WTC11 (cell line): ENCODE data around the gene SLC1A3. TPM values are rescaled to one million over a fixed set of nuclear protein-coding genes. Genes with fewer than 3 reads are reported as not detected.

ENCODE experiments used
- ATAC-seq: fragments of 200-7000 bp; cut with Tn5 transposase; 2 replicates; pipeline ENCODE4 v1.10.0; 2021; ENCODE audit warnings: mild to moderate bottlenecking, moderate library complexity
- CTCF ChIA-PET: fragments of 300-600 bp; sonication (Branson Sonifier 250); formaldehyde crosslinking; loops from one replicate; lab custom pipeline; 2021; ENCODE audit warnings: antibody characterized with exemption; lab: Charles Lee
- POLR2A ChIA-PET: fragments of 350-600 bp; sonication (Branson Sonifier 250); formaldehyde crosslinking; loops from one replicate; lab custom pipeline; 2021; ENCODE audit warnings: antibody characterized with exemption; lab: Charles Lee
- DNase-seq: peaks from one replicate; pipeline ENCODE4 v3.0.0; 2021; ENCODE audit warnings: low spot score
- H3K27ac Mint-ChIP-seq: 2 replicates; pipeline ENCODE4 v1.8.0; 2021; ENCODE audit warnings: mixed read lengths
- H3K27me3 Mint-ChIP-seq: 2 replicates; pipeline ENCODE4 v1.8.0; 2021; ENCODE audit warnings: low read depth, mild to moderate bottlenecking, moderate library complexity, mixed read lengths
- H3K36me3 Mint-ChIP-seq: 2 replicates; pipeline ENCODE4 v1.8.0; 2021; ENCODE audit warnings: mixed read lengths
- H3K4me1 Mint-ChIP-seq: 2 replicates; pipeline ENCODE4 v1.8.0; 2022; ENCODE audit warnings: mixed read lengths
- H3K4me3 Mint-ChIP-seq: 2 replicates; pipeline ENCODE4 v1.8.0; 2021; ENCODE audit warnings: mild to moderate bottlenecking, moderate library complexity, mixed read lengths
- H3K9me3 Mint-ChIP-seq: 2 replicates; pipeline ENCODE4 v1.8.0; 2021; ENCODE audit warnings: mixed read lengths
- ARID4B ChIP-seq: sonication (generic); formaldehyde crosslinking; IDR thresholded peaks from 2 replicates; pipeline ENCODE4 v1.8.0; 2023; ENCODE audit warnings: missing genetic modification reagents, mild to moderate bottlenecking, borderline replicate concordance
- CDX4 ChIP-seq: fragments of 250-450 bp; sonication (Bioruptor Pico); IDR thresholded peaks from 2 replicates; pipeline ENCODE4 v1.9.0; 2021; ENCODE audit warnings: moderate library complexity, mild to moderate bottlenecking, inconsistent platforms, borderline replicate concordance
- EMX1 ChIP-seq: fragments of 250-450 bp; sonication (Bioruptor Pico); IDR thresholded peaks from 2 replicates; pipeline ENCODE4 v1.8.0; 2021; ENCODE audit warnings: mild to moderate bottlenecking
- ETV6 ChIP-seq: sonication (generic); formaldehyde crosslinking; IDR thresholded peaks from 2 replicates; pipeline ENCODE4 v1.8.1; 2022; ENCODE audit warnings: mild to moderate bottlenecking, missing genetic modification reagents
- FOXK1 ChIP-seq: sonication (generic); formaldehyde crosslinking; IDR thresholded peaks from 2 replicates; pipeline ENCODE4 v1.8.0; 2022; ENCODE audit warnings: mild to moderate bottlenecking, moderate library complexity, missing genetic modification reagents
- HMGXB4 ChIP-seq: sonication (generic); formaldehyde crosslinking; IDR thresholded peaks from 2 replicates; pipeline ENCODE4 v1.8.1; 2023; ENCODE audit warnings: mild to moderate bottlenecking, moderate library complexity, missing genetic modification reagents
- JAZF1 ChIP-seq: fragments of 250-450 bp; sonication (Bioruptor Pico); IDR thresholded peaks from 2 replicates; pipeline ENCODE4 v1.9.0; 2021; ENCODE audit warnings: moderate library complexity, mild to moderate bottlenecking, inconsistent platforms
- NFE2L1 ChIP-seq: sonication (generic); formaldehyde crosslinking; IDR thresholded peaks from 2 replicates; pipeline ENCODE4 v1.8.1; 2023; ENCODE audit warnings: missing genetic modification reagents
- NR1H2 ChIP-seq: sonication (generic); formaldehyde crosslinking; IDR thresholded peaks from 2 replicates; pipeline ENCODE4 v1.9.0; 2021; ENCODE audit warnings: mild to moderate bottlenecking, moderate library complexity, missing genetic modification reagents
- NR2C2 ChIP-seq: sonication (generic); formaldehyde crosslinking; IDR thresholded peaks from 2 replicates; pipeline ENCODE4 v1.8.0; 2022; ENCODE audit warnings: mild to moderate bottlenecking, missing genetic modification reagents
- SMAD3 ChIP-seq: sonication (generic); formaldehyde crosslinking; IDR thresholded peaks from 2 replicates; pipeline ENCODE4 v1.8.0; 2022; ENCODE audit warnings: missing genetic modification reagents, mild to moderate bottlenecking, borderline replicate concordance
- SP1 ChIP-seq: sonication (generic); formaldehyde crosslinking; conservative IDR thresholded peaks from 2 replicates; pipeline ENCODE4 v1.8.1; 2022; ENCODE audit warnings: missing genetic modification reagents
- TP53 ChIP-seq: sonication (generic); formaldehyde crosslinking; IDR thresholded peaks from 2 replicates; pipeline ENCODE4 v1.8.1; 2023; ENCODE audit warnings: mild to moderate bottlenecking, missing genetic modification reagents
- USF1 ChIP-seq: sonication (generic); formaldehyde crosslinking; IDR thresholded peaks from 2 replicates; pipeline ENCODE4 v1.8.0; 2022; ENCODE audit warnings: mild to moderate bottlenecking, missing genetic modification reagents
- ZBTB21 ChIP-seq: sonication (generic); formaldehyde crosslinking; IDR thresholded peaks from 2 replicates; pipeline ENCODE4 v1.8.1; 2023; ENCODE audit warnings: mild to moderate bottlenecking, missing genetic modification reagents, borderline replicate concordance
- ZMAT4 ChIP-seq: fragments of 250-450 bp; sonication (Bioruptor Pico); IDR thresholded peaks from 2 replicates; pipeline ENCODE4 v1.9.0; 2021; ENCODE audit warnings: mild to moderate bottlenecking
- ZNF219 ChIP-seq: sonication (generic); formaldehyde crosslinking; IDR thresholded peaks from 2 replicates; pipeline ENCODE4 v1.8.0; 2023; ENCODE audit warnings: missing genetic modification reagents, mild to moderate bottlenecking, borderline replicate concordance
- ZNF423 ChIP-seq: fragments of 250-450 bp; sonication (Bioruptor Pico); IDR thresholded peaks from 2 replicates; pipeline ENCODE4 v2.1.2; 2022; ENCODE audit warnings: mild to moderate bottlenecking, moderate library complexity
- ZNF532 ChIP-seq: fragments of 250-450 bp; sonication (Bioruptor Pico); IDR thresholded peaks from 2 replicates; pipeline ENCODE4 v1.9.0; 2021; ENCODE audit warnings: mild to moderate bottlenecking, borderline replicate concordance
- total RNA-seq: library from RNA; stranded (reverse); gene quantifications from 3 replicates; pipeline ENCODE4 v1.2.3, GENCODE V29; 2021

The SLC1A3 gene
- total RNA-seq, 1 experiment from 2014 or later, result 77.9 TPM

GRCh38 chr5:36654564-36654963 is 48.2 kb downstream of the SLC1A3 start:
- no peaks in the 10 kb centered on the region for H3K27me3 Mint-ChIP-seq
- DNase-seq (no peak), ATAC-seq (peak; percentile 82)
- peaks cover 6% of the 10 kb centered on the region; the same call in 1 of the 2 replicates for H3K36me3 Mint-ChIP-seq
- no peaks in the 10 kb centered on the region for H3K9me3 Mint-ChIP-seq
- TF ChIP-seq NFE2L1 (CRISPR knock-in tag) (no peak), FOXK1 (CRISPR knock-in tag) (0 out of 2 replicates have a peak, but pooled peaks have one; percentile 32), ZNF532 (no peak), SP1 (CRISPR knock-in tag) (0 out of 2 replicates have a peak, but pooled peaks have one; percentile 23), TP53 (CRISPR knock-in tag) (no peak), JAZF1 (CRISPR knock-in tag) (no peak), HMGXB4 (CRISPR knock-in tag) (no peak), USF1 (CRISPR knock-in tag) (no peak)
- H3K4me1 Mint-ChIP-seq, result peaks cover 52% of the 10 kb centered on the region
- POLR2A ChIA-PET, result no interaction called here
- peak overlapping the region; percentile 81 for H3K27ac Mint-ChIP-seq
- H3K4me3 Mint-ChIP-seq, result no peak overlapping the region; the same call in 1 of the 2 replicates
- CTCF ChIA-PET, result interaction anchor here (1.1 to 1.7 kb wide), 4 partner anchors 10 to 238 kb away, joined by 3 to 4 read pairs (median 4); no protein-coding TSS in a partner anchor

GRCh38 chr5:36655161-36655560 is 48.8 kb downstream of the SLC1A3 start:
- peak; percentile 61 for ATAC-seq
- CTCF ChIA-PET, result interaction anchor here (1.1 to 1.7 kb wide), 4 partner anchors 9 to 238 kb away, joined by 3 to 4 read pairs (median 4); no protein-coding TSS in a partner anchor
- H3K27ac Mint-ChIP-seq, result peak overlapping the region; percentile 81
- no peak overlapping the region for H3K4me3 Mint-ChIP-seq
- H3K4me1 Mint-ChIP-seq, result peaks cover 56% of the 10 kb centered on the region
- POLR2A ChIA-PET, result interaction anchor here (0.6 kb wide), 1 partner anchor 48 kb away, joined by 3 read pairs; the partner anchor contains the start of gene SLC1A3
- TF ChIP-seq ARID4B, result no peak
- TF ChIP-seq NR1H2 (CRISPR knock-in tag), result no peak
- TF ChIP-seq NR2C2 (CRISPR knock-in tag), result no peak
- TF ChIP-seq ZMAT4 (CRISPR knock-in tag), result no peak
- TF ChIP-seq ZNF423 (CRISPR knock-in tag), result no peak
- TF ChIP-seq ZBTB21, result no peak
- no peak for TF ChIP-seq ETV6 (CRISPR knock-in tag)
- no peak for TF ChIP-seq EMX1
- no peak for TF ChIP-seq ZNF219 (CRISPR knock-in tag)
- no peak for TF ChIP-seq CDX4 (CRISPR knock-in tag)
- TF ChIP-seq SMAD3, result no peak
- TF ChIP-seq, all 79 proteins: peak for 0
- H3K9me3 Mint-ChIP-seq, result no peaks in the 10 kb centered on the region
- H3K27me3 Mint-ChIP-seq, result no peaks in the 10 kb centered on the region
- DNase-seq, result no peak
- H3K36me3 Mint-ChIP-seq, result peaks cover 10% of the 10 kb centered on the region; the same call in 1 of the 2 replicates
